Endothelial cell of umbilical vein (primary cell): ENCODE measurements around the gene SMOC2. TPM values are rescaled to one million over a fixed set of nuclear protein-coding genes. Genes with fewer than 3 reads are reported as not detected.

Experiments
- BruUV-seq: library from RNA; stranded (reverse); fragments of 400-500 nt; replicated peaks from 2 replicates; lab custom pipeline; 2021; lab: Mats Ljungman, UMichigan
- CTCF ChIA-PET: fragments of 300-600, 350-600 bp; sonication (Branson Sonifier 250); formaldehyde crosslinking; loops from one replicate; lab custom pipeline; 2021; ENCODE audit warnings: antibody characterized with exemption, inconsistent platforms; lab: Charles Lee
- POLR2A ChIA-PET: fragments of 300-600, 350-600 bp; sonication (Branson Sonifier 250); formaldehyde crosslinking; loops from one replicate; lab custom pipeline; 2021; ENCODE audit warnings: antibody characterized with exemption, inconsistent platforms; lab: Charles Lee
- DNase-seq: peaks from one replicate; pipeline ENCODE4 v3.0.0-alpha.2; 2011; ENCODE audit warnings: low read depth, low spot score
- FAIRE-seq: peaks from 2 replicates; lab custom pipeline; 2011; peaks lifted over from hg19 to GRCh38; lab: Jason Lieb, UNC
- H2AFZ ChIP-seq: 2 replicates; pipeline ENCODE4 v1.6.0; 2012; ENCODE audit warnings: low read depth, low read length, control low read depth, inconsistent platforms
- H3K27ac ChIP-seq: 2 replicates; pipeline ENCODE4 v1.5.1; 2011; ENCODE audit warnings: low read depth, mild to moderate bottlenecking, control low read depth, low read length, moderate library complexity; ENCODE audit not compliant: insufficient read depth
- H3K27me3 ChIP-seq, 2 experiments: 2 replicates each; pipeline versions ENCODE4 v1.6.0 to v1.6.1; 2011; ENCODE audit warnings: low read length in 2 of 2, mixed read lengths in 1 of 2; ENCODE audit not compliant: control insufficient read depth in 2 of 2, insufficient read depth in 2 of 2
- H3K36me3 ChIP-seq, 2 experiments: 2 replicates in 1 of 2; 3 replicates in 1 of 2; pipeline ENCODE4 v1.5.1; 2011; ENCODE audit warnings: low read length in 2 of 2, mild to moderate bottlenecking in 1 of 2, moderate library complexity in 1 of 2; ENCODE audit not compliant: control insufficient read depth in 2 of 2, insufficient read depth in 2 of 2; ENCODE audit errors: extremely low read depth in 1 of 2
- H3K4me1 ChIP-seq: 3 replicates; pipeline ENCODE4 v1.5.1; 2011; ENCODE audit warnings: mild to moderate bottlenecking, low read length; ENCODE audit not compliant: control insufficient read depth, insufficient read depth; ENCODE audit errors: extremely low read depth
- H3K4me2 ChIP-seq: 2 replicates; pipeline ENCODE4 v1.6.1; 2011; ENCODE audit warnings: low read length, control low read depth, mixed read lengths; ENCODE audit not compliant: insufficient read depth
- H3K4me3 ChIP-seq, 3 experiments: fragments of 200-600 bp in 1 of 3; sonication (generic), shearing (Covaris generic) in 1 of 3; replicated peaks in 1 of 3; 2 replicates each; pipeline ENCODE4 v1.5.1; 2011 to 2016; ENCODE audit warnings: control low read depth in 3 of 3, low read length in 3 of 3, mild to moderate bottlenecking in 2 of 3, inconsistent platforms in 1 of 3, low read depth in 1 of 3, moderate library complexity in 1 of 3; ENCODE audit not compliant: insufficient read depth in 1 of 3
- H3K79me2 ChIP-seq: 2 replicates; pipeline ENCODE4 v1.6.0; 2012; ENCODE audit warnings: low read length, inconsistent platforms; ENCODE audit not compliant: control insufficient read depth, insufficient read depth
- H3K9ac ChIP-seq: replicated peaks from 2 replicates; pipeline ENCODE3; 2011; ENCODE audit warnings: low read length, control low read depth; ENCODE audit not compliant: insufficient read depth; ENCODE audit errors: extremely low read depth
- H3K9me1 ChIP-seq: replicated peaks from 3 replicates; pipeline ENCODE4 v1.6.0; 2011; ENCODE audit warnings: mild to moderate bottlenecking, low read length; ENCODE audit not compliant: control insufficient read depth, insufficient read depth; ENCODE audit errors: extremely low read depth
- H3K9me3 ChIP-seq: replicated peaks from 2 replicates; pipeline ENCODE4 v1.5.1; 2012; ENCODE audit warnings: low read length, inconsistent platforms; ENCODE audit not compliant: control insufficient read depth, insufficient read depth
- H4K20me1 ChIP-seq: replicated peaks from 2 replicates; pipeline ENCODE3; 2011; ENCODE audit warnings: mild to moderate bottlenecking, low read length; ENCODE audit not compliant: control insufficient read depth, insufficient read depth; ENCODE audit errors: extremely low read depth
- EZH2 ChIP-seq: IDR thresholded peaks from 2 replicates; pipeline ENCODE4 v1.6.1; 2012; ENCODE audit warnings: borderline replicate concordance, low read depth, mild to moderate bottlenecking, moderate library complexity, low read length, inconsistent platforms; ENCODE audit not compliant: severe bottlenecking
- FOS ChIP-seq: IDR thresholded peaks from 2 replicates; pipeline ENCODE4 v1.6.1; 2011; ENCODE audit warnings: mild to moderate bottlenecking, low read length, moderate library complexity, borderline replicate concordance; ENCODE audit not compliant: insufficient read depth
- GATA2 ChIP-seq: IDR thresholded peaks from 2 replicates; pipeline ENCODE4 v1.7.0; 2011; ENCODE audit warnings: low read depth, mild to moderate bottlenecking, moderate library complexity, mixed read lengths, low read length; ENCODE audit not compliant: insufficient read length, insufficient read depth
- JUN ChIP-seq: IDR thresholded peaks from 2 replicates; pipeline ENCODE4 v1.6.1; 2011; ENCODE audit warnings: borderline replicate concordance, low read depth; ENCODE audit not compliant: insufficient read length, insufficient read depth
- MYC ChIP-seq: IDR thresholded peaks from one replicate; pipeline ENCODE4 v1.6.1; 2011; ENCODE audit warnings: mild to moderate bottlenecking, low read depth, low read length
- POLR2A ChIP-seq: IDR thresholded peaks from 2 replicates; pipeline ENCODE4 v1.6.1; 2012; ENCODE audit warnings: low read depth, mild to moderate bottlenecking, control low read depth, low read length
- POLR2AphosphoS5 ChIP-seq: IDR thresholded peaks from 2 replicates; pipeline ENCODE4 v1.6.1; 2012; ENCODE audit warnings: low read depth, mild to moderate bottlenecking, control low read depth, low read length, moderate library complexity; ENCODE audit not compliant: insufficient read depth
- dilution Hi-C: fragments of 300-500 bp; cut with MboI; formaldehyde crosslinking; loops from one replicate; pipeline ENCODE4 v1.15.0; 2019; ENCODE audit warnings: low sequenced_read_pairs; ENCODE audit not compliant: extremely low pct_ligation_motif_present
- intact Hi-C: fragments of 100-400 bp; cut with micrococcal nuclease; formaldehyde crosslinking; loops from one replicate; pipeline ENCODE4 v1.10.0; 2022
- polyA plus RNA-seq, 4 experiments: library from polyadenylated mRNA; depleted of rRNA in 3 of 4; stranded (reverse) in 3 of 4; unstranded in 1 of 4; fragments of >200 nt; gene quantifications; 2 replicates each; pipeline versions ENCODE4 v1.2.1 to v1.2.3, GENCODE V29; 2011 to 2012; ENCODE audit warnings: missing spikeins in 1 of 4
- total RNA-seq: library from RNA; stranded (reverse); gene quantifications from 2 replicates; pipeline ENCODE4 v1.2.3, GENCODE V29; 2021
- TF ChIP-seq, protein P1 (sequence below), 2 donors: IDR thresholded peaks; 1 replicate in 1 of 2; 2 replicates in 1 of 2; pipeline ENCODE4 v1.5.1; 2011; ENCODE audit warnings: low read length in 2 of 2, mild to moderate bottlenecking in 2 of 2, moderate library complexity in 2 of 2, control low read depth in 1 of 2, inconsistent platforms in 1 of 2, low read depth in 1 of 2; ENCODE audit not compliant: insufficient read depth in 1 of 2; ENCODE audit errors: extremely low read depth in 1 of 2
- TF ChIP-seq, protein P2 (sequence below): IDR thresholded peaks from 2 replicates; pipeline ENCODE4 v1.6.1; 2011; ENCODE audit not compliant: insufficient read depth, insufficient read length

Gene SMOC2
- total and polyA plus RNA-seq, 2 donors (not counting 3 experiments of a cell fraction or from before 2014, with no cell fraction given): not detected

DNA sequence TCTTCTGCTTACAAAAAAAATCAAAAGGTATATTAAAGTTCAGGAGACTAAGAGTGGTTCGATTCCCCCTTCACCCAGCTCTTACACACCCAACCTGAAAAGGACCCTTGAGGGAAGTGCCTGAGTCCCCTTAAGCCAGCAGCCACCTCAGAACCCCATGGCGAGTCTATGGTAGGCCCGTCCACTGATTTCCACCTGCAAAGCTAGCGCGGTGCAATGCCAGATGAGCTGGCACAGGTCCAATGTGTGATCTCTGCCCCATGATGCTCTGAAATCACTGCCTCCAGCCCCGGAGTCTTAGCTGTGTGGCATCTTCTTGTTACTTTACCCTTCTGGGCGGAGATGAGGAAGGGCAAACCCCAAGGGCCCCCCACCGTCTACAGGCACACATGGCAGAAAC is 109.3 kb downstream of the SMOC2 start:
- H3K4me3 ChIP-seq: no peak overlapping the region
- no peaks in the 10 kb centered on the region for H3K4me1 ChIP-seq
- FAIRE-seq (no peak), DNase-seq (no peak)
- H4K20me1 ChIP-seq: no peaks in the 10 kb centered on the region
- CTCF ChIA-PET: no interaction called here
- H3K9me1 ChIP-seq: no peaks in the 10 kb centered on the region
- intact Hi-C loops: no loop called here
- no peaks in the 10 kb centered on the region for H3K27me3 ChIP-seq
- H3K79me2 ChIP-seq: no peaks in the 10 kb centered on the region
- dilution Hi-C loops: no loop called here
- H3K27ac ChIP-seq: no peak overlapping the region
- no peak overlapping the region for H3K9ac ChIP-seq
- TF ChIP-seq POLR2AphosphoS5 (no peak), JUN (no peak), MYC (no peak), GATA2 (no peak), EZH2 (no peak), FOS (no peak), POLR2A (no peak)
- TF ChIP-seq, protein P1, sequence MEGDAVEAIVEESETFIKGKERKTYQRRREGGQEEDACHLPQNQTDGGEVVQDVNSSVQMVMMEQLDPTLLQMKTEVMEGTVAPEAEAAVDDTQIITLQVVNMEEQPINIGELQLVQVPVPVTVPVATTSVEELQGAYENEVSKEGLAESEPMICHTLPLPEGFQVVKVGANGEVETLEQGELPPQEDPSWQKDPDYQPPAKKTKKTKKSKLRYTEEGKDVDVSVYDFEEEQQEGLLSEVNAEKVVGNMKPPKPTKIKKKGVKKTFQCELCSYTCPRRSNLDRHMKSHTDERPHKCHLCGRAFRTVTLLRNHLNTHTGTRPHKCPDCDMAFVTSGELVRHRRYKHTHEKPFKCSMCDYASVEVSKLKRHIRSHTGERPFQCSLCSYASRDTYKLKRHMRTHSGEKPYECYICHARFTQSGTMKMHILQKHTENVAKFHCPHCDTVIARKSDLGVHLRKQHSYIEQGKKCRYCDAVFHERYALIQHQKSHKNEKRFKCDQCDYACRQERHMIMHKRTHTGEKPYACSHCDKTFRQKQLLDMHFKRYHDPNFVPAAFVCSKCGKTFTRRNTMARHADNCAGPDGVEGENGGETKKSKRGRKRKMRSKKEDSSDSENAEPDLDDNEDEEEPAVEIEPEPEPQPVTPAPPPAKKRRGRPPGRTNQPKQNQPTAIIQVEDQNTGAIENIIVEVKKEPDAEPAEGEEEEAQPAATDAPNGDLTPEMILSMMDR (IDR thresholded peaks at IDR 0.05; ENCODE audit: extremely low read depth in 1 of 2, insufficient read depth in 1 of 2, low read depth in 1 of 2, low read length in 2 of 2): no peak
- TF ChIP-seq, protein P2, sequence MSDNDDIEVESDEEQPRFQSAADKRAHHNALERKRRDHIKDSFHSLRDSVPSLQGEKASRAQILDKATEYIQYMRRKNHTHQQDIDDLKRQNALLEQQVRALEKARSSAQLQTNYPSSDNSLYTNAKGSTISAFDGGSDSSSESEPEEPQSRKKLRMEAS: no peak
- H3K36me3 ChIP-seq: no peaks in the 10 kb centered on the region
- H3K4me2 ChIP-seq: no peak overlapping the region
- no peaks in the 10 kb centered on the region for H3K9me3 ChIP-seq
- no TSS peak for BruUV-seq
- H2AFZ ChIP-seq: no peak overlapping the region
- POLR2A ChIA-PET: no interaction called here
